ENCODE data around the gene CYP11A1. TPM values are rescaled to one million over a fixed set of nuclear protein-coding genes. Genes with fewer than 3 reads are reported as not detected.

The CYP11A1 gene
- total RNA-seq, 1 experiment from 2014 or later: not detected

GRCh38 chr15:74377831-74378766 lies 10.7 kb upstream of the CYP11A1 start:
- no peaks in the 10 kb centered on the region for H3K9me3 ChIP-seq (ENCODE audit: low read length)
- H3K4me2 ChIP-seq (ENCODE audit: low read depth, low read length, poor library complexity, severe bottlenecking): no peak overlapping the region
- no peak for DNase-seq
- no peak overlapping the region for H3K4me3 ChIP-seq (ENCODE audit: low read length)
- no peaks in the 10 kb centered on the region for H3K27me3 ChIP-seq (ENCODE audit: low read length)
- H4K20me1 ChIP-seq (ENCODE audit: insufficient read depth, low read depth, low read length): no peaks in the 10 kb centered on the region
- H3K4me1 ChIP-seq (ENCODE audit: low read length): peaks cover 26% of the 10 kb centered on the region
- H3K79me2 ChIP-seq (ENCODE audit: low read length): no peaks in the 10 kb centered on the region
- no peaks in the 10 kb centered on the region for H3K36me3 ChIP-seq (ENCODE audit: insufficient read depth, low read length)
- no peak overlapping the region for H3K27ac ChIP-seq (ENCODE audit: low read length)
- H3K9ac ChIP-seq (ENCODE audit: low read length): no peak overlapping the region
- H3K9me2 ChIP-seq (replicated peaks; ENCODE audit: insufficient read depth, low read length): no peaks in the 10 kb centered on the region
- H2AFZ ChIP-seq (ENCODE audit: low read length): no peak overlapping the region

GRCh38 chr15:74376825-74377581 lies 9.6 kb upstream of the CYP11A1 start:
- Histone ChIP-seq H3K4me2 (ENCODE audit: low read depth, low read length, poor library complexity, severe bottlenecking) (no peak overlapping the region), H3K36me3 (ENCODE audit: insufficient read depth, low read length) (no peaks in the 10 kb centered on the region), H3K9me3 (ENCODE audit: low read length) (no peaks in the 10 kb centered on the region), H2AFZ (ENCODE audit: low read length) (no peak overlapping the region), H3K27ac (ENCODE audit: low read length) (no peak overlapping the region), H3K79me2 (ENCODE audit: low read length) (no peaks in the 10 kb centered on the region), H3K9me2 (replicated peaks; ENCODE audit: insufficient read depth, low read length) (no peaks in the 10 kb centered on the region), H3K9ac (ENCODE audit: low read length) (no peak overlapping the region), H3K4me3 (ENCODE audit: low read length) (no peak overlapping the region), H3K4me1 (ENCODE audit: low read length) (peaks cover 20% of the 10 kb centered on the region), H4K20me1 (ENCODE audit: insufficient read depth, low read depth, low read length) (no peaks in the 10 kb centered on the region), H3K27me3 (ENCODE audit: low read length) (no peaks in the 10 kb centered on the region)
- no peak for DNase-seq

GRCh38 chr15:74376226-74376625 lies 8.8 kb upstream of the CYP11A1 start:
- H3K4me3 ChIP-seq (ENCODE audit: low read length): no peak overlapping the region
- no peaks in the 10 kb centered on the region for H3K9me2 ChIP-seq (replicated peaks; ENCODE audit: insufficient read depth, low read length)
- DNase-seq: no peak
- H3K4me2 ChIP-seq (ENCODE audit: low read depth, low read length, poor library complexity, severe bottlenecking): no peak overlapping the region
- H4K20me1 ChIP-seq (ENCODE audit: insufficient read depth, low read depth, low read length): no peaks in the 10 kb centered on the region
- H3K9me3 ChIP-seq (ENCODE audit: low read length): no peaks in the 10 kb centered on the region
- no peaks in the 10 kb centered on the region for H3K27me3 ChIP-seq (ENCODE audit: low read length)
- H3K27ac ChIP-seq (ENCODE audit: low read length): no peak overlapping the region
- peaks cover 20% of the 10 kb centered on the region for H3K4me1 ChIP-seq (ENCODE audit: low read length)
- no peaks in the 10 kb centered on the region for H3K36me3 ChIP-seq (ENCODE audit: insufficient read depth, low read length)
- no peak overlapping the region for H3K9ac ChIP-seq (ENCODE audit: low read length)
- H3K79me2 ChIP-seq (ENCODE audit: low read length): no peaks in the 10 kb centered on the region
- no peak overlapping the region for H2AFZ ChIP-seq (ENCODE audit: low read length)

- Histone ChIP-seq H3K79me2 (ENCODE audit: low read length) (no peaks in the 10 kb centered on the region), H3K27me3 (ENCODE audit: low read length) (no peaks in the 10 kb centered on the region), H3K4me1 (ENCODE audit: low read length) (peaks cover 20% of the 10 kb centered on the region), H3K27ac (ENCODE audit: low read length) (no peak overlapping the region), H3K9me2 (replicated peaks; ENCODE audit: insufficient read depth, low read length) (no peaks in the 10 kb centered on the region), H3K9ac (ENCODE audit: low read length) (peak overlapping the region; percentile 35), H3K36me3 (ENCODE audit: insufficient read depth, low read length) (no peaks in the 10 kb centered on the region), H4K20me1 (ENCODE audit: insufficient read depth, low read depth, low read length) (no peaks in the 10 kb centered on the region), H3K4me2 (ENCODE audit: low read depth, low read length, poor library complexity, severe bottlenecking) (peak overlapping the region; percentile 98), H3K9me3 (ENCODE audit: low read length) (no peaks in the 10 kb centered on the region), H3K4me3 (ENCODE audit: low read length) (peak overlapping the region; percentile 79; the same call in 1 of the 2 replicates), H2AFZ (ENCODE audit: low read length) (no peak overlapping the region)
- DNase-seq: peak; percentile 97
These were observed 7.9 kb upstream of the CYP11A1 start for GRCh38 chr15:74375303-74375693.

GRCh38 chr15:74374648-74375302 lies 7.3 kb upstream of the CYP11A1 start:
- no peaks in the 10 kb centered on the region for H3K36me3 ChIP-seq (ENCODE audit: insufficient read depth, low read length)
- H3K4me1 ChIP-seq (ENCODE audit: low read length): peaks cover 20% of the 10 kb centered on the region
- peak overlapping the region; percentile 98 for H3K4me2 ChIP-seq (ENCODE audit: low read depth, low read length, poor library complexity, severe bottlenecking)
- DNase-seq: no peak
- peak overlapping the region; percentile 79 for H3K4me3 ChIP-seq (ENCODE audit: low read length)
- no peaks in the 10 kb centered on the region for H3K79me2 ChIP-seq (ENCODE audit: low read length)
- peak overlapping the region; percentile 35 for H3K9ac ChIP-seq (ENCODE audit: low read length)
- no peaks in the 10 kb centered on the region for H3K9me2 ChIP-seq (replicated peaks; ENCODE audit: insufficient read depth, low read length)
- H4K20me1 ChIP-seq (ENCODE audit: insufficient read depth, low read depth, low read length): no peaks in the 10 kb centered on the region
- H3K27me3 ChIP-seq (ENCODE audit: low read length): no peaks in the 10 kb centered on the region
- H3K27ac ChIP-seq (ENCODE audit: low read length): no peak overlapping the region
- no peaks in the 10 kb centered on the region for H3K9me3 ChIP-seq (ENCODE audit: low read length)
- 0 out of 2 replicates have a peak overlapping the region, but pooled peaks have one; percentile 85 for H2AFZ ChIP-seq (ENCODE audit: low read length)

GRCh38 chr15:74373731-74374647 lies 6.5 kb upstream of the CYP11A1 start:
- no peaks in the 10 kb centered on the region for H3K27me3 ChIP-seq (ENCODE audit: low read length)
- DNase-seq: peak; percentile 98
- H3K9ac ChIP-seq (ENCODE audit: low read length): peak overlapping the region; percentile 81

GRCh38 chr15:74373056-74373650 lies 5.7 kb upstream of the CYP11A1 start:
- Histone ChIP-seq H2AFZ (ENCODE audit: low read length) (no peak overlapping the region), H3K4me3 (ENCODE audit: low read length) (peak overlapping the region; percentile 79)
- DNase-seq: no peak

More at GRCh38 chr15:74373731-74374647, 6.5 kb upstream of the CYP11A1 start:
- Histone ChIP-seq H3K4me3 (ENCODE audit: low read length) (peak overlapping the region; percentile 79), H3K79me2 (ENCODE audit: low read length) (no peaks in the 10 kb centered on the region), H3K9me2 (replicated peaks; ENCODE audit: insufficient read depth, low read length) (no peaks in the 10 kb centered on the region), H3K9me3 (ENCODE audit: low read length) (no peaks in the 10 kb centered on the region), H3K4me1 (ENCODE audit: low read length) (peaks cover 20% of the 10 kb centered on the region), H3K4me2 (ENCODE audit: low read depth, low read length, poor library complexity, severe bottlenecking) (peak overlapping the region; percentile 98), H3K36me3 (ENCODE audit: insufficient read depth, low read length) (no peaks in the 10 kb centered on the region), H2AFZ (ENCODE audit: low read length) (peak overlapping the region; percentile 92), H4K20me1 (ENCODE audit: insufficient read depth, low read depth, low read length) (no peaks in the 10 kb centered on the region), H3K27ac (ENCODE audit: low read length) (peak overlapping the region; percentile 76)

More at GRCh38 chr15:74373056-74373650, 5.7 kb upstream of the CYP11A1 start:
- Histone ChIP-seq H3K4me1 (ENCODE audit: low read length) (peaks cover 20% of the 10 kb centered on the region), H3K36me3 (ENCODE audit: insufficient read depth, low read length) (no peaks in the 10 kb centered on the region), H3K27ac (ENCODE audit: low read length) (no peak overlapping the region), H3K9me2 (replicated peaks; ENCODE audit: insufficient read depth, low read length) (no peaks in the 10 kb centered on the region), H3K79me2 (ENCODE audit: low read length) (no peaks in the 10 kb centered on the region), H3K9me3 (ENCODE audit: low read length) (no peaks in the 10 kb centered on the region), H3K27me3 (ENCODE audit: low read length) (no peaks in the 10 kb centered on the region), H3K9ac (ENCODE audit: low read length) (peak overlapping the region; percentile 81; the same call in 1 of the 2 replicates), H3K4me2 (ENCODE audit: low read depth, low read length, poor library complexity, severe bottlenecking) (peak overlapping the region; percentile 98), H4K20me1 (ENCODE audit: insufficient read depth, low read depth, low read length) (no peaks in the 10 kb centered on the region)

Data from Karpas-422 (cell line).